K562 (cell line): Measurements from ENCODE around the gene TCAP. TPM values are rescaled to one million over a fixed set of nuclear protein-coding genes. Genes with fewer than 3 reads are reported as not detected.

Experiments
- CHD2 ChIP-seq: IDR thresholded peaks from 2 replicates; pipeline ENCODE4 v1.6.1; 2011; ENCODE audit warnings: low read depth, low read length
- DPF2 ChIP-seq: fragments of 450-650 bp; IDR thresholded peaks from 2 replicates; pipeline ENCODE4 v1.6.1; 2016
- GABPA ChIP-seq: fragments of 200-800 bp; sonication (Bioruptor generic); conservative IDR thresholded peaks from 2 replicates; pipeline ENCODE4 v1.6.1; 2016; ENCODE audit warnings: low read depth, missing genetic modification characterization, missing compliant biosample characterization
- GABPB1 ChIP-seq: sonication (generic); formaldehyde crosslinking; IDR thresholded peaks from 2 replicates; pipeline ENCODE4 v1.8.0; 2022; ENCODE audit warnings: mild to moderate bottlenecking, missing genetic modification reagents
- HDAC1 ChIP-seq, 2 experiments: fragments of 450-650 bp; IDR thresholded peaks; 2 replicates each; pipeline ENCODE4 v1.6.1; 2016 to 2017; ENCODE audit warnings: inconsistent platforms in 1 of 2, mild to moderate bottlenecking in 1 of 2, moderate library complexity in 1 of 2
- JUNB ChIP-seq: fragments of 450-650 bp; formaldehyde crosslinking; conservative IDR thresholded peaks from 2 replicates; pipeline ENCODE4 v1.4.0; 2020; ENCODE audit warnings: mild to moderate bottlenecking
- JUND ChIP-seq, 2 experiments: IDR thresholded peaks; 2 replicates in 1 of 2; 3 replicates in 1 of 2; pipeline ENCODE4 v1.6.1; 2011; ENCODE audit warnings: borderline replicate concordance in 2 of 2, low read depth in 2 of 2, low read length in 2 of 2, improper control_type of control experiment in 1 of 2, missing biosample characterization in 1 of 2, missing genetic modification characterization in 1 of 2, missing genetic modification reagents in 1 of 2
- MAFG ChIP-seq: fragments of 450-650 bp; conservative IDR thresholded peaks from 2 replicates; pipeline ENCODE4 v1.6.1; 2016; ENCODE audit warnings: missing genetic modification characterization, missing compliant biosample characterization
- MAZ ChIP-seq, 2 experiments: fragments of 450-650 bp in 1 of 2; sonication (generic) in 1 of 2; formaldehyde crosslinking; IDR thresholded peaks in 1 of 2; conservative IDR thresholded peaks in 1 of 2; 2 replicates each; pipeline versions ENCODE4 v1.4.0 to v1.5.0; 2020; ENCODE audit warnings: mild to moderate bottlenecking in 1 of 2, missing genetic modification reagents in 1 of 2
- NCOR1 ChIP-seq: fragments of 450-650 bp; IDR thresholded peaks from 2 replicates; pipeline ENCODE4 v1.6.1; 2016; ENCODE audit warnings: mild to moderate bottlenecking, moderate library complexity
- NR2C2 ChIP-seq, 2 experiments: fragments of 200-800 bp in 1 of 2; sonication (Bioruptor generic) in 1 of 2; sonication (generic) in 1 of 2; formaldehyde crosslinking in 1 of 2; IDR thresholded peaks; 2 replicates each; pipeline versions ENCODE4 v1.6.1 to v1.8.0; 2016 to 2022; ENCODE audit warnings: mild to moderate bottlenecking in 1 of 2, missing compliant biosample characterization in 1 of 2, missing genetic modification characterization in 1 of 2, missing genetic modification reagents in 1 of 2
- PHF21A ChIP-seq: fragments of 450-650 bp; IDR thresholded peaks from 2 replicates; pipeline ENCODE4 v1.6.1; 2017; ENCODE audit warnings: low read depth, borderline replicate concordance
- PML ChIP-seq: IDR thresholded peaks from 2 replicates; pipeline ENCODE4 v1.6.1; 2012; ENCODE audit warnings: low read length, inconsistent platforms
- PURB ChIP-seq: sonication (generic); formaldehyde crosslinking; IDR thresholded peaks from 2 replicates; pipeline ENCODE4 v1.9.0; 2021; ENCODE audit warnings: low read depth, mild to moderate bottlenecking, missing genetic modification reagents
- RBBP5 ChIP-seq: fragments of 200-600 bp; sonication (generic); IDR thresholded peaks from 2 replicates; pipeline ENCODE4 v1.6.1; 2012; ENCODE audit warnings: borderline replicate concordance, mild to moderate bottlenecking, low read length, control low read depth, inconsistent platforms; ENCODE audit not compliant: insufficient read depth, poor library complexity, severe bottlenecking
- RBM39 ChIP-seq: fragments of 200-400 bp; formaldehyde crosslinking; optimal IDR thresholded peaks from 2 replicates; pipeline ENCODE3; 2018; ENCODE audit warnings: low read depth, low read length
- RFX1 ChIP-seq: fragments of 450-650 bp; IDR thresholded peaks from 2 replicates; pipeline ENCODE4 v1.6.1; 2016; ENCODE audit warnings: mild to moderate bottlenecking, moderate library complexity
- SMARCB1 ChIP-seq: IDR thresholded peaks from 2 replicates; pipeline ENCODE4 v1.6.1; 2011; ENCODE audit warnings: improper control_type of control experiment, low read depth; ENCODE audit not compliant: insufficient read length
- SP1 ChIP-seq: sonication (generic); formaldehyde crosslinking; IDR thresholded peaks from 2 replicates; pipeline ENCODE4 v1.8.1; 2022; ENCODE audit warnings: mild to moderate bottlenecking, missing genetic modification reagents
- TAF15 ChIP-seq: fragments of 200-400 bp; formaldehyde crosslinking; IDR thresholded peaks from 2 replicates; pipeline ENCODE4 v1.6.1; 2017; ENCODE audit warnings: mild to moderate bottlenecking, low read depth, low read length, moderate library complexity
- TAF9B ChIP-seq: fragments of 450-650 bp; IDR thresholded peaks from 2 replicates; pipeline ENCODE4 v1.6.1; 2018; ENCODE audit warnings: mild to moderate bottlenecking; ENCODE audit not compliant: partially characterized antibody
- TRIM24 ChIP-seq, 2 experiments: fragments of 450-650 bp; IDR thresholded peaks; 2 replicates each; pipeline ENCODE4 v1.6.1; 2016
- ZBTB26 ChIP-seq: fragments of 450-650 bp; formaldehyde crosslinking; IDR thresholded peaks from 2 replicates; pipeline ENCODE4 v1.4.0; 2022; ENCODE audit warnings: missing genetic modification characterization
- ZNF589 ChIP-seq: fragments of 200-800 bp; sonication (Bioruptor generic); IDR thresholded peaks from 2 replicates; pipeline ENCODE4 v1.6.1; 2016; ENCODE audit warnings: low read depth, missing genetic modification characterization, missing compliant biosample characterization
- polyA plus RNA-seq, 8 experiments: library from polyadenylated mRNA; depleted of rRNA in 4 of 8; stranded (reverse) in 5 of 8; unstranded in 3 of 8; fragments of >200 nt; fragmentation: Nextera tagmentation in 2 of 8; fragmentation: Illumina TruSeq in 1 of 8; extraction: Ambion mirVana in 2 of 8; extraction: Trizol in 1 of 8; gene quantifications; 2 replicates each; pipeline versions ENCODE4 v1.2.1 to v1.2.3, GENCODE V29; 2011 to 2014; ENCODE audit warnings: inconsistent platforms in 1 of 8, missing spikeins in 1 of 8
- total RNA-seq, 7 experiments: library from RNA; depleted of rRNA in 6 of 7; stranded (reverse); fragments of >200 nt in 6 of 7; fragmentation: Illumina TruSeq in 2 of 7; extraction: Trizol in 2 of 7; gene quantifications; 2 replicates each; pipeline versions ENCODE4 v1.2.1 to v1.2.3, GENCODE V29; 2011 to 2021; ENCODE audit warnings: low replicate concordance in 1 of 7
- TF ChIP-seq, protein P1 (sequence below): IDR thresholded peaks from 2 replicates; pipeline ENCODE4 v1.6.1; 2014; ENCODE audit warnings: antibody characterized with exemption
- TF ChIP-seq, protein P2 (sequence below): fragments of 450-650 bp; formaldehyde crosslinking; IDR thresholded peaks from 2 replicates; pipeline ENCODE4 v1.4.0; 2020; ENCODE audit warnings: mild to moderate bottlenecking, moderate library complexity

Gene TCAP
- total and polyA plus RNA-seq, 9 of the 15 experiments (the other 6 are each of a cell fraction or from before 2014, with no cell fraction given) = 0.33 to 1.4 (median 0.82) TPM; not detected in 2

DNA sequence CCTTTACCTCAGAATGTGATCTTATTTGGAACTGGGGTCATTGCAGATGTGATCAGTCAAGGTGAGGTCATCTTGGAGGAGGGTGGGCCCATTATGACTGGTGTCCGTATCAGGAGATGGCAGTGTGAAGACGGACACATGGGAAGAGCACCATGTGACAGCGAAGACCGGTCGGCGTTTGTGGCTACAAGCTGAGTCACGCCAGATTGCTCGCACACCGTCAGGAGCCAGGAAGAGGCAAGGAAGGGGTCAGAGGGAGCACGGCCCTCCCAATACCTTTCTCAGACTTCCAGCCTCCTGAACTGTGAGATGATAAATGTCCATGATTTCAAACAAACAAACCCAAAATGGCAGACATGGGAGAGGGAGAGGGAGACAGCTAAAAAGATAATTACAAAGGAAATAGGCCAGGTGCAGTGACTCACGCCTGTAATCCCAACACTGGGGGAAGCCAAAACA is 15.0 kb upstream of the TCAP start (continued):
- TF ChIP-seq GABPB1 (CRISPR knock-in tag) (no peak), TRIM24 (IDR thresholded peaks at IDR 0.05) (peak; percentile 44 to 71; a peak in 3 of 4 replicates), JUNB (0 out of 2 replicates have a peak, but pooled peaks have one; percentile 45), PHF21A (no peak), SP1 (CRISPR knock-in tag) (no peak), DPF2 (peak; percentile 91), HDAC1 (IDR thresholded peaks at IDR 0.05) (peak in 1 of 2 experiments; percentile 92; a peak in 2 of 4 replicates), ZBTB26 (CRISPR knock-in tag) (0 out of 2 replicates have a peak, but pooled peaks have one; percentile 5), NR2C2 (CRISPR knock-in tag; IDR thresholded peaks at IDR 0.05) (no peak), NR2C2 (tag; IDR thresholded peaks at IDR 0.05) (peak; percentile 93), RFX1 (no peak), PURB (no peak), CHD2 (no peak), PML (peak; percentile 45; the same call in 1 of the 2 replicates), MAFG (tag) (peak; percentile 92), GABPA (tag) (peak; percentile 20; the same call in 1 of the 2 replicates), SMARCB1 (no peak), NCOR1 (peak; percentile 59; the same call in 1 of the 2 replicates), RBBP5 (peak; percentile 43), MAZ (CRISPR knock-in tag; conservative IDR thresholded peaks at IDR 0.05 in 1 of 2, IDR thresholded peaks at IDR 0.05 in 1 of 2) (peak; percentile 20 to 70; a peak in 2 of 4 replicates), TAF15 (no peak), RBM39 (no peak), JUND (IDR thresholded peaks at IDR 0.05; ENCODE audit: borderline replicate concordance, low read depth, low read length) (peak; percentile 92), JUND (tag; IDR thresholded peaks at IDR 0.05; ENCODE audit: borderline replicate concordance, low read depth, low read length) (peak; percentile 97), ZNF589 (peak; percentile 63; the same call in 1 of the 2 replicates), TAF9B (no peak)
- TF ChIP-seq, protein P1, sequence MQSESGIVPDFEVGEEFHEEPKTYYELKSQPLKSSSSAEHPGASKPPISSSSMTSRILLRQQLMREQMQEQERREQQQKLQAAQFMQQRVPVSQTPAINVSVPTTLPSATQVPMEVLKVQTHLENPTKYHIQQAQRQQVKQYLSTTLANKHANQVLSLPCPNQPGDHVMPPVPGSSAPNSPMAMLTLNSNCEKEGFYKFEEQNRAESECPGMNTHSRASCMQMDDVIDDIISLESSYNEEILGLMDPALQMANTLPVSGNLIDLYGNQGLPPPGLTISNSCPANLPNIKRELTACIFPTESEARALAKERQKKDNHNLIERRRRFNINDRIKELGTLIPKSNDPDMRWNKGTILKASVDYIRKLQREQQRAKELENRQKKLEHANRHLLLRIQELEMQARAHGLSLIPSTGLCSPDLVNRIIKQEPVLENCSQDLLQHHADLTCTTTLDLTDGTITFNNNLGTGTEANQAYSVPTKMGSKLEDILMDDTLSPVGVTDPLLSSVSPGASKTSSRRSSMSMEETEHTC = peak; percentile 97
- TF ChIP-seq, protein P2, sequence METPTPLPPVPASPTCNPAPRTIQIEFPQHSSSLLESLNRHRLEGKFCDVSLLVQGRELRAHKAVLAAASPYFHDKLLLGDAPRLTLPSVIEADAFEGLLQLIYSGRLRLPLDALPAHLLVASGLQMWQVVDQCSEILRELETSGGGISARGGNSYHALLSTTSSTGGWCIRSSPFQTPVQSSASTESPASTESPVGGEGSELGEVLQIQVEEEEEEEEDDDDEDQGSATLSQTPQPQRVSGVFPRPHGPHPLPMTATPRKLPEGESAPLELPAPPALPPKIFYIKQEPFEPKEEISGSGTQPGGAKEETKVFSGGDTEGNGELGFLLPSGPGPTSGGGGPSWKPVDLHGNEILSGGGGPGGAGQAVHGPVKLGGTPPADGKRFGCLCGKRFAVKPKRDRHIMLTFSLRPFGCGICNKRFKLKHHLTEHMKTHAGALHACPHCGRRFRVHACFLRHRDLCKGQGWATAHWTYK = 0 out of 2 replicates have a peak, but pooled peaks have one; percentile 51
